Neuronal stem cell (in vitro differentiated cells): ENCODE data around the gene BANF2.

Experiments used
- DNase-seq: peaks from one replicate; pipeline ENCODE4 v3.0.0-alpha.2; 2013; ENCODE audit warnings: low spot score
- H2AFZ ChIP-seq: one replicate; pipeline ENCODE4 v1.6.1; 2013; ENCODE audit warnings: mild to moderate bottlenecking, low read length, inconsistent platforms
- H2AK5ac ChIP-seq: 2 replicates; pipeline ENCODE4 v1.6.1; 2013; ENCODE audit warnings: low read depth, mild to moderate bottlenecking, inconsistent platforms, low read length, moderate library complexity, mixed read lengths
- H2BK120ac ChIP-seq: 2 replicates; pipeline ENCODE4 v1.6.1; 2013; ENCODE audit warnings: low read depth, mild to moderate bottlenecking, inconsistent platforms, low read length, moderate library complexity, mixed read lengths
- H2BK12ac ChIP-seq: one replicate; pipeline ENCODE4 v1.6.1; 2013; ENCODE audit warnings: low read length, inconsistent platforms
- H2BK15ac ChIP-seq: 2 replicates; pipeline ENCODE4 v1.6.1; 2013; ENCODE audit warnings: mild to moderate bottlenecking, low read length, inconsistent platforms, mixed read lengths
- H2BK5ac ChIP-seq: one replicate; pipeline ENCODE4 v1.6.1; 2013; ENCODE audit warnings: inconsistent platforms, mild to moderate bottlenecking, low read length, moderate library complexity
- H3K14ac ChIP-seq: one replicate; pipeline ENCODE4 v1.6.1; 2013; ENCODE audit warnings: low read length, inconsistent platforms
- H3K18ac ChIP-seq: 2 replicates; pipeline ENCODE4 v1.6.1; 2013; ENCODE audit warnings: low read length, inconsistent platforms
- H3K23ac ChIP-seq: 2 replicates; pipeline ENCODE4 v1.6.1; 2013; ENCODE audit warnings: low read depth, mild to moderate bottlenecking, mixed read lengths, low read length, inconsistent platforms; ENCODE audit not compliant: poor library complexity
- H3K27ac ChIP-seq: replicated peaks from 3 replicates; pipeline ENCODE4 v1.5.1; 2013; ENCODE audit warnings: low read length, inconsistent platforms
- H3K27me3 ChIP-seq, 3 experiments: 2 replicates each; pipeline ENCODE4 v1.6.1; 2013; ENCODE audit warnings: low read length in 3 of 3, mild to moderate bottlenecking in 2 of 3, inconsistent platforms in 1 of 3, low read depth in 1 of 3, mixed read lengths in 1 of 3, moderate library complexity in 1 of 3; ENCODE audit not compliant: control insufficient read depth in 3 of 3, insufficient read depth in 3 of 3
- H3K36me3 ChIP-seq, 2 donors: replicated peaks in 1 of 2; 2 replicates each; pipeline ENCODE4 v1.6.1; 2013; ENCODE audit warnings: low read length in 2 of 2; ENCODE audit not compliant: control insufficient read depth in 2 of 2, insufficient read depth in 2 of 2
- H3K4ac ChIP-seq: 2 replicates; pipeline ENCODE4 v1.6.1; 2013; ENCODE audit warnings: inconsistent platforms, mild to moderate bottlenecking, low read length, moderate library complexity
- H3K4me1 ChIP-seq, 2 donors: 1 replicate in 1 of 2; 2 replicates in 1 of 2; pipeline ENCODE4 v1.6.1; 2013; ENCODE audit warnings: low read length in 2 of 2, low read depth in 1 of 2; ENCODE audit not compliant: control insufficient read depth in 2 of 2, insufficient read depth in 1 of 2
- H3K4me2 ChIP-seq: one replicate; pipeline ENCODE4 v1.6.1; 2013; ENCODE audit warnings: mild to moderate bottlenecking, low read length, inconsistent platforms; ENCODE audit not compliant: insufficient read depth, poor library complexity, severe bottlenecking
- H3K4me3 ChIP-seq, 2 donors: 2 replicates each; pipeline ENCODE4 v1.5.1; 2013; ENCODE audit warnings: low read length in 2 of 2, mild to moderate bottlenecking in 2 of 2, inconsistent platforms in 1 of 2, moderate library complexity in 1 of 2
- H3K79me1 ChIP-seq: one replicate; pipeline ENCODE4 v1.6.1; 2013; ENCODE audit warnings: low read depth, mild to moderate bottlenecking, inconsistent platforms, low read length, moderate library complexity
- H3K9ac ChIP-seq: one replicate; pipeline ENCODE4 v1.6.1; 2013; ENCODE audit warnings: mild to moderate bottlenecking, low read depth, low read length, inconsistent platforms; ENCODE audit not compliant: poor library complexity
- H3K9me3 ChIP-seq, 2 donors: replicated peaks in 1 of 2; 2 replicates each; pipeline versions ENCODE3 to v1.6.1; 2013; ENCODE audit warnings: low read length in 2 of 2, mild to moderate bottlenecking in 2 of 2, inconsistent platforms in 1 of 2, low read depth in 1 of 2, mixed read lengths in 1 of 2, moderate library complexity in 1 of 2; ENCODE audit not compliant: control insufficient read depth in 2 of 2, insufficient read depth in 1 of 2
- H4K8ac ChIP-seq: one replicate; pipeline ENCODE4 v1.6.1; 2013; ENCODE audit warnings: low read depth, mild to moderate bottlenecking, inconsistent platforms, low read length, moderate library complexity
- H4K91ac ChIP-seq: one replicate; pipeline ENCODE4 v1.6.1; 2013; ENCODE audit warnings: low read length, low read depth, mild to moderate bottlenecking, inconsistent platforms; ENCODE audit not compliant: poor library complexity
- WGBS, 2 donors: extraction: QIAGEN DNeasy Blood & Tissue Kit; methylation state at CpG; one replicate each; pipeline ENCODE4 v1.1.7; 2013; ENCODE audit warnings: missing lambda C conversion rate in 2 of 2, mixed read lengths in 1 of 2; ENCODE audit not compliant: insufficient read length in 2 of 2, insufficient replicate concordance in 1 of 2; ENCODE audit errors: extremely low coverage in 2 of 2; 5-methylcytosine and 5-hydroxymethylcytosine counted together

The BANF2 gene

DNA sequence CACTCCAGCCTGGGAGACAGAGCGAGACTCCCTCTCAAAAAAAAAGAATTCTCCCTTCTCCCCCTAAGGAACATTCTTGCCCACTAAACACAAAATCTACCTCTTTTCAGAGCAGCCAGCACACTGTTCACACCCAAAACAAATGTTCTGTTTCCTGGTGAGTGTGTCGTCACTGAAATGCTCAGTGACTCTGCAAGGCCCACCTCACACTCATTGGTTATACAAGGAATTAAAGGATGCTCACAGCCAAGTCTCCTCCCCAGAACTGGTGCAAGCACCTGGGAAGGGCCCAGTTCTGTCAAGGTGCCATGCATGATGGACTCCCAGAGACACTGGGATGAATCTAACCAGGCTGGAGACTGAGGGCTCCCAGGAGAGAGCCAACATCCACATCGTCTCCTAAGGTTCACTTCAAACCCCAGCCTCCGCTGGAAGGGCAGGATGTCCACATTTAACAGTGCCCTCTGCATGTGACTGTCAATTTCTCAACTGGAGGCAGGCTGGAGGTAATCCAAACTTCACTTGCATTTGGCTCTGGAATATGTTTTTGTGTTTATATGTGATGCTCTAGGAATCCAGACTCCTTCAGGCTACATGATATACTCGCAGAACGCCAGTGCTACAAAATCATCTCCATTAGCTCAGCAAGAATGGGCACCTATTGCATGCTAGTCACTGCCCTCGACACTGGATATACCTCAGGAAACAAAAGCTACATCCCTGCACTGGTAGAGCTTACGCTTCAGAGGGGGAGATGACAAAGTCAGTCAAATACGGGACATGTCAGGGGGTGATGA, 24.8 kb upstream of the BANF2 start:
- Histone ChIP-seq H3K4ac (no peak overlapping the region), H3K36me3 (no peaks in the 10 kb centered on the region), H2BK120ac (no peak overlapping the region), H2BK15ac (no peak overlapping the region), H3K14ac (no peak overlapping the region), H3K4me2 (no peak overlapping the region), H2BK5ac (no peak overlapping the region), H4K8ac (no peak overlapping the region), H3K23ac (no peak overlapping the region), H3K4me3 (no peak overlapping the region), H4K91ac (no peak overlapping the region), H3K27me3 (no peaks in the 10 kb centered on the region), H3K79me1 (no peaks in the 10 kb centered on the region), H3K9ac (no peak overlapping the region), H3K27ac (no peak overlapping the region), H2AFZ (no peak overlapping the region), H2AK5ac (no peak overlapping the region), H3K4me1 (peaks cover 0 to 2% of the 10 kb centered on the region in 2 donors), H3K18ac (no peak overlapping the region), H3K9me3 (no peaks in the 10 kb centered on the region), H2BK12ac (no peak overlapping the region)
- WGBS, 2 donors, result no CpG with 5 or more reads among the region's 9 CpGs
- no peak for DNase-seq

GRCh38 chr20:17675519-17676377, 24.0 kb upstream of the BANF2 start:
- H2BK5ac ChIP-seq, result no peak overlapping the region
- H3K4me1 ChIP-seq, result peaks cover 0 to 7% of the 10 kb centered on the region in 2 donors
- no peak overlapping the region for H2AFZ ChIP-seq
- no peak for DNase-seq
- WGBS, 2 donors, result no CpG with 5 or more reads among the region's 13 CpGs
- H3K4me2 ChIP-seq, result no peak overlapping the region
- H3K27ac ChIP-seq, result no peak overlapping the region
- H3K36me3 ChIP-seq, result no peaks in the 10 kb centered on the region
- no peak overlapping the region for H3K23ac ChIP-seq
- H3K9ac ChIP-seq, result no peak overlapping the region
- H3K4me3 ChIP-seq, result no peak overlapping the region
- H3K14ac ChIP-seq, result no peak overlapping the region
- no peak overlapping the region for H2BK120ac ChIP-seq
- no peak overlapping the region for H3K18ac ChIP-seq
- no peak overlapping the region for H2AK5ac ChIP-seq
- H2BK15ac ChIP-seq, result no peak overlapping the region
- H3K9me3 ChIP-seq, result no peaks in the 10 kb centered on the region
- no peak overlapping the region for H2BK12ac ChIP-seq
- no peak overlapping the region for H4K91ac ChIP-seq
- no peaks in the 10 kb centered on the region for H3K79me1 ChIP-seq
- H3K4ac ChIP-seq, result no peak overlapping the region
- H4K8ac ChIP-seq, result no peak overlapping the region
- no peaks in the 10 kb centered on the region for H3K27me3 ChIP-seq

DNA sequence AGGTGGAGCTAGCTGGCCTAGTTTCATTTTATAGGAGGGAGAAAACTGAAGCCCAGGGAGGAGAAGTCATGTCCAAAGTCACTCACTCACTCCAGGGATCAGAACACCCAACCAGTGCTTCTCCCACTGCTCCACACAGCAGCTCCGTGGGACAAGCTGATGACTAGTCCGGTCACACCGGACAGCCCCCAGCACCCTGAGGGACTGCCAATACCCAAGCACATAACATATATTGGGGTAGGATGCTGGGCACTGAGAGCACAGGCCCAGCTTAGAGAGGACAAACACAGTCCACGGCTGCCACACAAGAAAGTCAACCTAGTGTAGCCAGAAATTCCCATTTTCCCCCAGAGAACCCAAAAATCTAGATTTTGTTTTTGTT, 23.4 kb upstream of the BANF2 start:
- H3K36me3 ChIP-seq, result no peaks in the 10 kb centered on the region
- H3K4ac ChIP-seq, result no peak overlapping the region
- no peak for DNase-seq
- H3K14ac ChIP-seq, result no peak overlapping the region
- no peak overlapping the region for H4K91ac ChIP-seq
- H3K4me1 ChIP-seq, result peaks cover 0 to 7% of the 10 kb centered on the region in 2 donors
- no peak overlapping the region for H2BK12ac ChIP-seq
- H3K23ac ChIP-seq, result no peak overlapping the region
- no peak overlapping the region for H2BK120ac ChIP-seq
- no peak overlapping the region for H2AK5ac ChIP-seq
- H3K27me3 ChIP-seq, result no peaks in the 10 kb centered on the region
- no peaks in the 10 kb centered on the region for H3K79me1 ChIP-seq
- no peak overlapping the region for H3K4me3 ChIP-seq
- H3K9ac ChIP-seq, result no peak overlapping the region
- no peak overlapping the region for H2BK15ac ChIP-seq
- no peak overlapping the region for H2BK5ac ChIP-seq
- no peak overlapping the region for H3K27ac ChIP-seq
- H2AFZ ChIP-seq, result no peak overlapping the region
- no peak overlapping the region for H3K4me2 ChIP-seq
- H4K8ac ChIP-seq, result no peak overlapping the region
- no CpG with 5 or more reads among the region's 4 CpGs for WGBS, 2 donors
- no peaks in the 10 kb centered on the region for H3K9me3 ChIP-seq
- H3K18ac ChIP-seq, result no peak overlapping the region

GRCh38 chr20:17676942-17677341, 22.8 kb upstream of the BANF2 start:
- H3K9ac ChIP-seq, result no peak overlapping the region
- no peaks in the 10 kb centered on the region for H3K36me3 ChIP-seq
- H2BK15ac ChIP-seq, result no peak overlapping the region
- no peak overlapping the region for H3K23ac ChIP-seq
- H3K4me1 ChIP-seq, result peaks cover 0 to 7% of the 10 kb centered on the region in 2 donors
- H2BK5ac ChIP-seq, result no peak overlapping the region
- no peak overlapping the region for H4K8ac ChIP-seq
- H2AFZ ChIP-seq, result no peak overlapping the region
- no peak overlapping the region for H2BK120ac ChIP-seq
- H3K27me3 ChIP-seq, result no peaks in the 10 kb centered on the region
- H4K91ac ChIP-seq, result no peak overlapping the region
- H3K4ac ChIP-seq, result no peak overlapping the region
- no peak overlapping the region for H3K18ac ChIP-seq
- H3K9me3 ChIP-seq, result no peaks in the 10 kb centered on the region
- no peak overlapping the region for H3K14ac ChIP-seq
- no CpG with 5 or more reads among the region's 2 CpGs for WGBS, 2 donors
- no peak overlapping the region for H2BK12ac ChIP-seq
- no peak for DNase-seq
- no peak overlapping the region for H3K4me2 ChIP-seq
- H3K27ac ChIP-seq, result no peak overlapping the region
- no peaks in the 10 kb centered on the region for H3K79me1 ChIP-seq
- H2AK5ac ChIP-seq, result no peak overlapping the region
- H3K4me3 ChIP-seq, result no peak overlapping the region
